Stimulated activated CD4-positive, alpha-beta T cell treated with anti-CD3 and anti-CD28 coated beads, Interleukin-12 subunit alpha, Interleukin-12 subunit beta, amount 100 ng/mL, for 24 hours (primary cell): ENCODE results near the gene DSTN.

Experiments
- DNase-seq, 2 experiments: peaks; one replicate each; pipeline ENCODE4 v3.0.0-alpha.2; 2020; ENCODE audit warnings: low read depth in 2 of 2

The DSTN gene

DNA sequence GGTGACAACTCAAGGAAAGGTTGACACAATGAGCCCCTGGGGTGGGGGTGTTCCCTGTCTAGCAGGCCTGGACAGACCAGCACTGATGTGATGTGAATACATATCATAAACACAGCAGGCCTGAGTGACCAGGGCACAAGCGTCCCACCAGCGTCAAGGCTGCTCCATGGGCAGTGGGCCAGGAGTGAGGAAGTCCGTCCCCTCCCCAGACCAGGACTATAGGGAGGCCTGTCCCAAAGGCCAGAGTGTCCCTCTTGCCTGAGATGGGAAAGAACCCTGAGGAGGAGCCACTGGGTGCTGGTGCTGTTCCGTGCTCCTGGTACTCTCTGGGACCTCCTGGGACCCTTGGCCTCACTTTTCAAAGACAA lies 67.5 kb downstream of the DSTN start:
- no peak for DNase-seq

DNA sequence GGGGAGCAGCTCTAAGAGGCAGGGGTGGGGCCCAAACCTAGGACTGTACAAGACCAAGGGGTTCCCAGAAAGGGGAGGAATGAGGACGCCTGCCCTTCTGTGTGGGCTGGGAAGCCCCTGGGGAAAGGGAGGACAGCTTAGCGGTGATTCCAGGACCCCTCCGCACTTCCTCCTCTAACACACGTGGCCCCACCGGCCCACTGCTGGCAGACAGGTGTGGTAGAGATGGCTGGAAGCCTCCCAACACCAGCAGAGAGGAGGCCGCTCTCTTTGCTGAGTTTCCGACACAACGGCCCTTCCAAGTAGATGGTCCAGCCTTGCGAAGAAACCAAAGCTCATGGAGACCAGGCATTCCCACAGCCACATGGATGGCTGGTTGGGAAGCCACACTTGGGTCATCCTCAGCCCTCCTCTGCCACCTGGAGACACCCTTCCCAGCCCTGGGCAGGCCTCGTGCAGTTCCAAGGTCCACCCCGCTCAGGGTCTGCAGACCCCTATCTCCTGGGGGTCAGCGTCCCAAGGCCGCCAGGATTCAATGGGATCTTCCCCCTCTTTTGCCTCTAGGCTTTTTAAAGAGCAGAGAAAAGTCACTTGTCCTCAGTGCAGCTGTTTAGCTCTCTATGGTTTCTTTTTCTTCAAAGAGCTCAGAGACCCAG lies 68.2 kb downstream of the DSTN start:
- no peak for DNase-seq

DNA sequence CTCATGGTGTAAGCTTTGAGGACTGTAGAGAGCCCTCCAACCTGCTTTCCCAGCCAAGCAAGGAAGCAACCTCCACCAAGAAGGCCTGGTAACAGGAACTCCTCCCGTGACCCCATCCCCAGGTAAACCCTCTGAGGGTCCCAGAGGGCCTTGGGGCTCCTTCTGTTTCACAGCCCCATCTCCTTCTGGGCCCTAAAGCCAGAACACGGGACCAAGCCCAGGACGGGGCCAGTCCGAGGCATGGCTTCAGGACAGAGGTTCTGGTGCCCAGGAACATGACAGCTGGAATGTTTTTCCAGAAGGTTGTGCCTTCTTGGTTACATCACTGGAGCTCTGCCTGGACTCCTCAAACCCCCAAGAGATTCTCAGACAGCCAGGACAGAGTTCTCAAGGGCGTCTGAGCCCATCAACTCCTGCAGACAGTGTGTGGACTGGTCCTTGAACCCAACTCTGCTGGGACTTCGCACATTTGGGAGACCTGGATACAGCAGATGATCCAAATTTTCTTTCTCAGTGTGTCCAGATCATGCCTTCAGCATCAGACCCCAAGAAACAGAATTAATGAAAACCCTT lies 69.0 kb downstream of the DSTN start:
- no peak for DNase-seq

DNA sequence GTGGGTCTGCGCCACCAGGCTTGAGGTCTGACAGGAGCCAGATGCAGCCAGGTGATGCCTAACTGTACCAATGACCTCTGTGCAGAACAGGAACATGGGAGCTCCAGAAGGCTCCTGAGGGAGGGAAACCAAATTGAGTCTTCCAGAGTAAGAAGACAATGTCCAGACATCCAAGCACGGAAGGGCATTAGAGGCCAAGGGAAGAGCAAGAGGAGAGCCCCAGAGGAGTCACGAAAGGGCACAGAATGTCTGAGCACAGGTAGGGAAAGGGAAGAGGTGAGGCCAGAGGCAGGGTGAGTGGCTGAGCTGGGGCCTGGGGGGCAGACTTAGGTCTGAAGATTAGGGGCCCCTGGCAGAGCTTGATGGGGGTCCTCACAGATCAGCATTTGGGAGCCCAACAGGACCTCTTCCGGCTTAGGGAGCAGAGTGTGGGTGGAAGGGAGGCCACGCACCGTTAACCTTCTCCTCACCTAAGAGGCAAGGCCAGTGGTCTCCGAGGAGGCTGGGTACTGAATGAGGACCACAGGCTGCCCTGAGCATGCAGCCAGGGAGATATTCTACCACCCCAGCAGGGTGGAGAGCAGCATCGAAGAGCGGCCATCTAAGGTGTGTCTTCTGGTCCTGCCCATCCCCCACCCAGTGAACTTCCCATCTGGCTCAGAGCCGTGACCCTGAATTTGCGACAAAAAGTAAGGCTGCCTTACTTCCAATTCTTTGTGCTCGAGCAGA lies 70.4 kb downstream of the DSTN start:
- DNase-seq = no peak

DNA sequence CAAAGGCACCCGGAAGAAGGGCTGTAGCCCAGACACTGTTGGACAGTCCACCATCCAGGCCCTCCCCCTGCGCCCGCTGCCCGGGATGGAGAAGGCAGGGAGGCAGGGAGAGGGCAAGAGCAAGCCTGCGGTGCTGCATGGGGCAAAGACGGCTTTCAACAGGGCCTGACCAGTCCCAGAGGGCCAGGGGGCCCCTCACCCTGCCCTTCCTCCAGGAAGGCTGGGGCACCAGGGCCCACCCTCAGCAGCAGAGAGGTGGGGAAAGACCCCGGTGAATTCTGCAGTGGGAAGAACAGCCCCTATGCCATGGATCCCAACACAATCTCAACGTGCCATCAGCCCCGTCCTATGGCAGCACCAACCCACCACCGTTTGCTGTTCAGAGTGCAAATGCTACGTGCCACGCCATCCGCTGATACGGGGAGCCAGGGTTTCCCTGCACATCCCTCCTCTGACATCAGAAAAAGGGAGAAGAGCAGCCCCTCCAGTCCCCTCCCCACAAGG lies 71.1 kb downstream of the DSTN start:
- DNase-seq = no peak

DNA sequence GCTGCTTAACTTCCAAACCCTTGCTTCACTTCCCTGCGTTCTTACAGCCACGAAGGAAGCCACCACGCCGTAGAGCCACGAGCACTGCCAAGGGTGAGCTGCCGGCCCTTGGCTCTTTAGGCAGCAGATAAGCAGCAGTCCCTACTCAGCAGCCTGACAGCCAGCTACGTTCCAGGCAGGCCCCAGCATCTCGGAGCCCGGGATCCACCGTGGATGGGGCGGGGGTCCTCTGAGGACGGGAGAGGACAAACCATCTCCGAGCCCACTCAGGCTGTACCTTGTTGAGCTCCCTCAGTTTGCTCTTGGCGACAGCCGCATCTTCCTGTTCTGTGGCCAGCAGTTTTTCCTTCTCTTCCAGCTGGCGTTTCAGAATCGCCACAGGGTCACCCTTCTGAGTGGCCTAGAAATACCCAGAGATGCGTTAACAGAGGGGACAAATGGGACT lies 71.7 kb downstream of the DSTN start:
- no peak for DNase-seq

DNA sequence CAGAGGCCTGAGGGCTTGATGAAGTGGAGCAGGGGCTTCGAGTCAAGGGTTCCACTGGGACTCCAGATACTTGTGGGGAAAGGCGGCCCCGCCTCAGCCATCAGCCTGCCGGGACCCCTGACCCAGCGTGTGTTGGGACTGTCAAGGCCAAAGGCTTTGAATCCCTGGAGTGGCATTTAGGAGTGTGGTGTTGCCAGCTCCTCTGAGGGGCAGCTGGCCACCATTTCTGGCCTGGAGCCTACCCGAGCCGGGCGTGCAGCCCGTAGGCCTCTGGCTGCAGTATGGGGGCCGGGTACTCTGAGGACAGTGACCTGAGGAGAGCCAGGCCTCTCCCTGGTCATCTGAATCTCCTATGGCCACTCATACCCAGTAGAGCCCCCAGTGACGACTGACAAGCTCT lies 72.1 kb downstream of the DSTN start:
- no peak for DNase-seq

DNA sequence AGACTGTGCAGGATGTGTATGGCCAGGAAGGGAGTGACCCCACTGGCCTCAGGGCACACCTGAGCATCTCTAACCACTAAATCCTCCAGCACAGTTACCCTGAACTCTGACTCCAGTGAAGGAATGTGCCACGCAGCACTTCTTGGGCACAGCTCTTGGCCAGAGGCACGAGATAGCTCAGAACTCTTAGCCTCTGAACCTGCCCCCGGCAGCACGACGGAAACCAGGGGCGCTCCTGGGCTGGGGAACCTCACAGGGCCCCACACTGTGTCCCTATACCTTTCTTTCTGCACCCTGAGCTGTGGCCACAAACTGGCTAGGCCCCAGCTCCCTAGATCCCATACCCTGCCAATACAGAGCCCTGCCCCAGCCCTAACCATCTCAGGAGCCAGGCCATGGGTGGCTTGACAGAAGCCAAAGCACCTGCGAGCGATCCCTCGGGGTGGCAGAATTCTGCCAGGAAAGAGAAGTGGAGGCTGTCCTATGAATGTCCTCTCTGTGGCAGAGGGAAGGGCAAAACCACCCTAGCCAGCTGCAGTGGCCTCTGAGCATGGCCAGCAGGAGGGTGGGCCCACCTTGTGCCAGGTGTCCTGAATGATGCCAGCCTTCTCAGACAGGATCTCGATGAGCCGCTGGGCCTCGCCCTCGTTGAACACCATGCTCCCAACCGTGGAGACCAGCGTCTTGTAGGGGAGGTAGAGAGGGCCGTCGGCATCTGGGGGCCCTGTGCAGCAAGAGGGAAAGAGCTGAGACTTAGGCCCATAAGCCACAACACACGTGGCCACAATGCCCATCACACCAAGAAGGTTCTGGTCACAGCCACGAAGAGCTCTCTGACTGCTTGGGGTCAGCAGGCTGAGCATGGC lies 72.8 kb downstream of the DSTN start:
- DNase-seq = no peak

DNA sequence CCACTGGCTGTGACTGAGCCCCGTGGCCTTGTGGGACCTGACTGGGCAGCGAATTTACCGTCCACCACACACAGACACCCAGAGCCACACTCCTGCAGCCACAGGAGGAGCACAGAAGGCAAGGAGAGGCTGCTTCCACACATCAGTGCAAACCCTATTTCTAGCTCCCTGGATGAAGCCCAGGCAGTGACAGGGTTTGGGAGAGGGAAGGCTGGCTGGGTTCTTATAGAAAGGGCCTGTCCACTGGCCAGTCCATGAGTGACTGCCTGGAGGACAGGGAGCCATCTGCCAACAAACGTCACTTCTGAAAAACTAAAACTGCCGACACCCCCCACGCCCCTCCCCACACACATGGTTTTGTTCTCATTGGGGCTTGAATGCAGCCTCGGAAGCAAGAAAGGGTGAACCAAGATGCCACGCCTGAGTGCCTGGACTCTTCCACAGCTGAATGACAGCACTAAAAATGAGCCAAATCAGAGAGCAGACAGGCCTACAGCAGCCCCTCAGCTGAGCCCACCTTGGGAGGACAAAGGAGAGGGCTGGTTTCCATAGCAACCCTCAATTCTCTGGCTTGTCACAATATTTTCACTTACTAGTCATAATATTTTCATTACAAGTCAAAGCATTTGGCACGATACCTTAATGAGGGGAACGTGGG lies 73.8 kb downstream of the DSTN start:
- no peak for DNase-seq

DNA sequence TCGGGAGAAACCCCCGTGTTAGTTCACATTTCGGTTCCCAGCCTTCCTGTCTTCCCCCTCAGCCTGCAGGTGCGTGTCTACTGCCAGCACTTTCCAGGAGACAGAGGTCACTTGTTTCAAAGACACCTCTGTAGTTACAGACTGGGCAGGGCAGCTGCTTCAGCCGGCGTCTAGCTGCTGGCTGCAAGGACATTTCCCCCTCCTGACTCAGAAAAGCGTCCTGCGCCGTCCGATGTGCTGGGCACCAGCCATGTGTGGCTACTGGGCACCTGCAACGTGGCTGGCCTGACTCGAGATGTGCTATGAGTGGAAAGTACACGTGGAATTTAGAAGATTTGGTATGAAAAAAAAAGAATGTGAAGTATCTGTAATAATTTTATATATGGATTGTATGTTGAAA lies 74.6 kb downstream of the DSTN start:
- no peak for DNase-seq

DNA sequence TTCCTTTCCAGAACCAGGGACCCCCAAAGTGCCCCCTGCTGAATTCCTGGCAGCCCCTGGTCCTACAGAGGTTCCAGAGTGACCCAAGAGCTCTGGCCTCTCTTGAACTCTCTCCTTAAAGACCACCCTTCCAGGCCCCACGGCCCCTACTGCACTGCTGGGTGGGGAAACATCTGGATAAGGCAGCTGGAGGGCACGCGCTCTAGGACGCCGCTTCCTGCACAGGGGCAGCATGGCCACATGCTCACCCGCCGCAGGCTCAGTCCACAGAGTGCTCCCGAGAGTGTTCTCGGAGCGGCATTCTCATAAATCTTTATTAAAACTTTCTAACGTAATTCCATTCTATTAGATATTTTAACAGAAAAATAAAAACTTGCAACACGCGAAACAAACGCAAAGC lies 75.1 kb downstream of the DSTN start:
- no peak for DNase-seq

DNA sequence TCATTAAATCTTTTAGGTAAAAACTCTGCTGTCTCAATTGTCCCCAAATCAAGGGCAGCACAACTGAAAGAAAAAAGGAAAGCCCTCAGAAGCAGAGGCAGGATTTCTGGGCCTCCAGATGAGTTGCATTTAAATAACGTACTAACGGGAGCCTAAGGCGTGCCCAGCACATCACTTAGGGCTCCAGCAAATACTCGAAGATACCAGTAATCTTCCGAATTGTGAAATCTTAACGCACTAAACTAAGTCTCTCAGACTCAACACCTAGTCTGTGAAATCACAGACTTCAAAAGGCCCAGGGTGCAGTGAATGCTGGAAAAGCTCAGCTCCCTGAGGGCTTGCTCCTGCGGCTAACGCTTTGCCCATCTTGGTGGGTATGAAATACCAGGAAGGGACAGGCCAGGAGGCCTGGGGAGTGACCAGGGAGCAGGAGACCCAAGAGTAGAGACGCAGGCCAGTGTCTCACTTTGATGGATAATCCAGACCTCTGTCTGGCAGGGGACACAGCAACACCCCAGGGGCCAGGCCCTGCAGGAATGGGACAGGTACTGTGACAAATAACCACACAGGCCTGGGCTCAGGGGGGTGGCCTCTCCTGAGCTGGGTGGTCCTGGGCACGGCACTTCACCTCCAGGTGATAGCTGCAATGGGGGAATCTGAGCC lies 75.8 kb downstream of the DSTN start:
- no peak for DNase-seq

DNA sequence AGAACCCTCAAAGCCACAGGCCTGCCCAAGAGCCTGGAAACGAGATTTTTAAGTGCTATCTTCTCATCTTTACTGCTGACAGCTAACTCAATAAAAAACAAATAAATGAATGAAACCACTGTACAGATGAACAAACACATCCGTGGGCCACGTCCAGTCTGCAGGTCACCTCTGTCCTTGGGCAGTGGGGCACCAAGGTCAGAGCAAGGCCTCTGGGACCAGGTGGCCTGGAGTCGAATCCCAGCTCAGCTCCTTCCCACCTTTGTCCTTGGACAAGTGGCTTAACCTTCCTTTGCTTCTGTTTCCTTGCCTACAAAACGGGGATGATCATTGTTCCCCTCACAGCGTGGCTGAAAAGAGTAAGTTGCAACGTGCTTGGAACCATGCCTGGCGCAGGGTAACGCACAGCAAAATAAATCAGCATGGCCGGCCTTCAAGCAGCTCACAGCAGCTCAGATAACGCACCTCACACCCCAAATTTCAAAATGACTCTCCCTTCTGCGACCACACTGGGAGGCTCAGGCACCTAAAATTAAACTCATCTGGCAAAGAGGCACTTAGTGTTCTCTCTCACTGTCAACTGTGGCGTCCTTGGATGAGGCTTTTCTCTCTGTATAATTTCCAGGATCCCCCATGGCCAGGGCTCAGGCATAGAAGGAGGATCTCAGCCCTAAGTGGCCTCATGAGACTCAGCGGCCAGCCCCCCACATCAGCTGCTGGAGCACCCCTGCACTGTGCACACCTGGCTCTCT lies 76.5 kb downstream of the DSTN start:
- DNase-seq = no peak

DNA sequence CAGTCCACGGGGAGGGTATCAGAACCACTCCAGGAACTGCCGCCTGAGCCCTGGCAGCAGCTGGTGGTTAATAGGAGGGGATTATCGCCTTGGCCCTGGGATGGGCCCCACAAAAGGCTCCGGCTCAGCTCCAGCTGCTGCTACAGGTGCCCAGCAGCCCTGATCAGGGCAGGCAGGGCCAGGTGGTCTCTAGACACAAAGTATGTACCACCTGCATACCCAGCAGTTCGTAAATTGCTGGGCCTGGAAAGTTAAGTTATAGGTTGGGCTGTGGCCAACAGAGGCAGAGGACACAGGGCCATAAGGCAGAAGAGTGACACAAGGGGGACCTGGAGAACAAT lies 77.1 kb downstream of the DSTN start:
- no peak for DNase-seq

DNA sequence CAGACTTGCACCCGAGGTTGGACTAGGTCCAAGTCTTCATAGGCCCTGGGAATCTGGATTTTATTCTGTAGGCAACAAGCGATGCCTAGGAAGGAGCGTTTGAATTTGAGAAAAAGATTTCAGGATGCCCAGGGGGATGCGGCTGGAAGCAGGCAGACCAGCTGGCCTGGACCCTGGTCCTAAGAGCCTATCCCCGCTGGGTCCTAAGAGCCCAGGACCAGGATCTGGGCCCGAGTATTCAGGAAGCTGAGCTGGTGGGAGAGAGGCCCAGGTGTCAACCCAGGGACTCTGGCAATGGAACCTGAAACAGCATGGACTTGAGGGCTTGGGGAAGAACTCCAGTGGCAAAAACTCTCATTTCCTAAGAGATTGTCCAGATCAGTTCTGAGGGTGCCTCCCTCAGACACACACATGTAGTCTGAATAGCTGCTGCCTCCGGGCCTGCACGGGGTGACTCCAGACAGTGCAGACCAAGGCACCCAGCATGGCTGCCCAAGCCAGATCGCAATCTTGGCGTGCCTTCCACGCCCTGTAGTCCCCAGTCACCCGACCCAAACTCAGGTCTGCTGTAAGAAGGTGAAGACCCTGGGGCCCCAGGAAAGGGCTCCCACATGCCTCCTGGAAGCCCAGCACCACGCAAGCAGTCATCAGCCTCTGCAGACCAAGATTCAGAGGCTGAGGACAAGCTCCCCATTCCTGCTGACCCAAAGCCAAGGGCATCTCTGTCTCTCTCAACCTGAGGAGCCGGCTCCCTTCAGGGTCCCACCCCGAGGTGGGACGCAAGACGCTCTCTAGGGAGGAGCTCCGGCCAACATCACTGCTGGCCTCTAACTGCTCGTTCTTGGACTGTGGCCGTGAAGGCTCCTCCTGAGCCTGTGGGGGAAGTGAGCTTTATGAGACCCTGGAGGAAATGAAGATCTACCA lies 77.8 kb downstream of the DSTN start:
- DNase-seq = no peak

DNA sequence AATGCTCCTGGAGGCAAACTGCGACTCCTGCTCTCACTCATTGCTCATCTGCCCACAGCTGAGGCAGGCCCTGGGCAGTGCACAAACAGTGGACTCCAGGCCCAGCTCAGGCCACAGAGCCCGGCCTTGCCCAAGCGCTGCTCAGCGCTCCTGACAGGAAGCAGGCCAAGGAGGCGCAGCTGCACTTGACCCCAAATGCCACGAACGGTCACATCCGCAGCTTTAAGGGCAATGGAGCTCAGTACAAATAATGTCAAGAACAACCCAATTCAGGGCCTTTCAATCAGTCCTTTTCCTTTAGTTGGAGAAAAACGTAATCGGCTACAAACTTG lies 78.4 kb downstream of the DSTN start:
- no peak for DNase-seq

DNA sequence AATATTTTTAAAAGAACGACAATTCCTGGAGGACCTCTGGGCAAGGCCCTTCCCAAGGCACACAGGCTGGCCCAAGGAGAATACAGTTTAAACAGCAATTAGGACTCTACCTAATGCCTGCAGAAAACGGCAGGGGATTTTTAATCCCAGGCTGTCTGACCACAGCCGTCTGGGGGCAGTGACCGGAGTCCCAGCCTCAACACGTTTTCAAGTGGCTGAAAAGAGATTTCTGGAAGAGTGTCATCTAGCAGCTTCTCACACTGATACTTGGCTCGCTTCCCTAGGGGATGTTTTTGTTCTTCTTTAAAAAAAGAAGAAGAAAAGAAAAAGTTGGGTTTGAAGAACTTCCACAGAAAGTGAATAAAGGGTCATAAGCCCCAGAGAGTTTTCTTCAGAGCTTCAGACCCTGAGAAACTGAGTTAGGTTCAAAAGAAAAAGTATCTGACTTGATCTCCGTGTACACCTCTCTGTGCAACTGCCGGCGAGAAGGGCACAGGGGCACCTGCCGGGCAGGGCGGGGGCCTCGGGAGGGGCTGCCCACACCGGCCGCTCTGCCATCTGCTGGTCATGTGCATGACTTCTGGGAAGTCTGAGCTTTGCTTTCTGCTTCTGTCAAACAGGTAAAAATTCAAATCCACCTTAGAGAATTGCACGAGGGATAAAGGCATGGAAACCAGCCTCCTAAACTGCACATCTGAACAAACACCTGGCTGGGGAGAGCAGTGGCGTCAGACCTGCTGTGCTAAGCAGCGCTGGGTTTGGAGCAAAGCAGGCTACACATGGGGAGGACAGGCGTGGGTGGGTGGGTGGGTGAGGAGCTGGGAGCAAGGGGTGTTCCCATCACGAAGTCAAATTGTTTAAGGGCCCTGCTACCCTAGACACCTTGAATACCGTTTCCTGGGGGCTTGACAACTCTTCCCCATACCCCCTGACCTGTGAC lies 79.2 kb downstream of the DSTN start:
- no peak for DNase-seq
